Fibroblast of lung (primary cell): ENCODE data around the gene PPIH. TPM values are rescaled to one million over a fixed set of nuclear protein-coding genes. Genes with fewer than 3 reads are reported as not detected.

ENCODE experiments used
- DNase-seq, 2 donors: peaks; one replicate each; pipeline versions ENCODE4 v3.0.0 to v3.0.0-alpha.2; 2010; ENCODE audit warnings: low read depth in 2 of 2
- H2AFZ ChIP-seq: 2 replicates; pipeline ENCODE4 v1.5.1; 2012; ENCODE audit warnings: low read length, control low read depth, inconsistent platforms
- H3K27ac ChIP-seq: 2 replicates; pipeline ENCODE4 v1.5.1; 2011; ENCODE audit warnings: low read length, control low read depth; ENCODE audit not compliant: insufficient read depth
- H3K27me3 ChIP-seq: 2 replicates; pipeline ENCODE4 v1.5.1; 2011; ENCODE audit warnings: mild to moderate bottlenecking, low read length; ENCODE audit not compliant: control insufficient read depth, insufficient read depth
- H3K36me3 ChIP-seq: 2 replicates; pipeline ENCODE4 v1.5.1; 2011; ENCODE audit warnings: low read length; ENCODE audit not compliant: control insufficient read depth, insufficient read depth
- H3K4me1 ChIP-seq: 2 replicates; pipeline ENCODE4 v1.5.1; 2011; ENCODE audit warnings: low read length; ENCODE audit not compliant: control insufficient read depth, insufficient read depth; ENCODE audit errors: extremely low read depth
- H3K4me2 ChIP-seq: 2 replicates; pipeline ENCODE4 v1.5.1; 2011; ENCODE audit warnings: low read length, control low read depth; ENCODE audit not compliant: insufficient read depth; ENCODE audit errors: extremely low read depth
- H3K4me3 ChIP-seq, 4 experiments: fragments of 200-600 bp in 1 of 4; sonication (generic) in 1 of 4; replicated peaks in 1 of 4; 2 replicates each; pipeline ENCODE4 v1.5.1; 2011 to 2016; ENCODE audit warnings: low read length in 4 of 4, low read depth in 3 of 4, mild to moderate bottlenecking in 3 of 4, control low read depth in 2 of 4, inconsistent platforms in 1 of 4, mixed read lengths in 1 of 4; ENCODE audit not compliant: insufficient read depth in 1 of 4; ENCODE audit errors: control extremely low read depth in 1 of 4
- H3K79me2 ChIP-seq: 2 replicates; pipeline ENCODE4 v1.5.1; 2012; ENCODE audit warnings: mild to moderate bottlenecking, low read length, inconsistent platforms; ENCODE audit not compliant: control insufficient read depth, insufficient read depth
- H3K9ac ChIP-seq: 2 replicates; pipeline ENCODE4 v1.5.1; 2011; ENCODE audit warnings: mild to moderate bottlenecking, low read length, control low read depth; ENCODE audit not compliant: insufficient read depth
- H3K9me3 ChIP-seq: 2 replicates; pipeline ENCODE4 v1.5.1; 2012; ENCODE audit warnings: low read depth, low read length; ENCODE audit not compliant: control insufficient read depth, insufficient read depth
- H4K20me1 ChIP-seq: 2 replicates; pipeline ENCODE4 v1.5.1; 2011; ENCODE audit warnings: low read length; ENCODE audit not compliant: control insufficient read depth, insufficient read depth; ENCODE audit errors: extremely low read depth
- CTCF ChIP-seq, 2 donors: IDR thresholded peaks in 1 of 2; conservative IDR thresholded peaks in 1 of 2; 1 replicate in 1 of 2; 2 replicates in 1 of 2; pipeline ENCODE4 v1.5.1; 2011 to 2012; ENCODE audit warnings: low read length in 2 of 2, control low read depth in 1 of 2, inconsistent platforms in 1 of 2, low read depth in 1 of 2, mild to moderate bottlenecking in 1 of 2
- EZH2 ChIP-seq: IDR thresholded peaks from 2 replicates; pipeline ENCODE4 v1.5.1; 2012; ENCODE audit warnings: low read length, control low read depth, mild to moderate bottlenecking; ENCODE audit errors: missing control alignments
- polyA plus RNA-seq, 2 donors: library from polyadenylated mRNA; depleted of rRNA in 1 of 2; stranded (reverse) in 1 of 2; unstranded in 1 of 2; fragments of >200 nt; gene quantifications; 2 replicates each; pipeline ENCODE4 v1.2.1, GENCODE V29; 2011 to 2012; ENCODE audit warnings: missing spikeins in 1 of 2
- total RNA-seq: library from RNA; depleted of rRNA; stranded (reverse); fragments of >200 nt; gene quantifications from 2 replicates; pipeline ENCODE4 v1.2.1, GENCODE V29; 2014

The PPIH gene
- total and polyA plus RNA-seq, 2 donors (not counting 1 experiment from before 2014, with no cell fraction given) = 19.0 to 32.3 TPM

- no peaks in the 10 kb centered on the region for H3K9me3 ChIP-seq
- H4K20me1 ChIP-seq = no peaks in the 10 kb centered on the region
- H3K36me3 ChIP-seq = no peaks in the 10 kb centered on the region
- H3K27me3 ChIP-seq = no peaks in the 10 kb centered on the region
- peaks cover 8% of the 10 kb centered on the region for H3K79me2 ChIP-seq
- H3K27ac ChIP-seq = no peak overlapping the region
- H3K9ac ChIP-seq = no peak overlapping the region
- TF ChIP-seq EZH2 (no peak), CTCF (conservative IDR thresholded peaks at IDR 0.05 in 1 of 2, IDR thresholded peaks at IDR 0.05 in 1 of 2; ENCODE audit: low read depth in 1 of 2, low read length in 2 of 2) (no peak)
- no peak overlapping the region for H3K4me2 ChIP-seq
- H3K4me1 ChIP-seq = peaks cover 3% of the 10 kb centered on the region
- DNase-seq = no peak
- no peak overlapping the region for H2AFZ ChIP-seq
- no peak overlapping the region for H3K4me3 ChIP-seq
These were observed 2.8 kb downstream of the PPIH start for GRCh38 chr1:42660907-42661500.

- no peaks in the 10 kb centered on the region for H3K79me2 ChIP-seq
- no peaks in the 10 kb centered on the region for H3K27me3 ChIP-seq
- H3K4me3 ChIP-seq = no peak overlapping the region
- no peaks in the 10 kb centered on the region for H3K9me3 ChIP-seq
- TF ChIP-seq CTCF (conservative IDR thresholded peaks at IDR 0.05 in 1 of 2, IDR thresholded peaks at IDR 0.05 in 1 of 2; ENCODE audit: low read depth in 1 of 2, low read length in 2 of 2) = no peak
- TF ChIP-seq EZH2 = no peak
- H3K27ac ChIP-seq = no peak overlapping the region
- H3K4me1 ChIP-seq = no peaks in the 10 kb centered on the region
- no peak for DNase-seq
- no peak overlapping the region for H3K9ac ChIP-seq
- H4K20me1 ChIP-seq = no peaks in the 10 kb centered on the region
- no peak overlapping the region for H3K4me2 ChIP-seq
- H2AFZ ChIP-seq = no peak overlapping the region
- H3K36me3 ChIP-seq = peaks cover 4% of the 10 kb centered on the region
These were observed 11.7 kb downstream of the PPIH start for GRCh38 chr1:42669936-42670335.

GRCh38 chr1:42670425-42670824 lies 12.2 kb downstream of the PPIH start:
- Histone ChIP-seq H3K4me1 (no peaks in the 10 kb centered on the region), H3K27me3 (no peaks in the 10 kb centered on the region), H3K27ac (no peak overlapping the region)

More at GRCh38 chr1:42670425-42670824, 12.2 kb downstream of the PPIH start:
- no peak overlapping the region for H3K9ac ChIP-seq
- H4K20me1 ChIP-seq = no peaks in the 10 kb centered on the region
- DNase-seq = no peak
- H2AFZ ChIP-seq = no peak overlapping the region
- H3K9me3 ChIP-seq = no peaks in the 10 kb centered on the region
- TF ChIP-seq EZH2 = no peak
- no peak overlapping the region for H3K4me3 ChIP-seq
- H3K79me2 ChIP-seq = no peaks in the 10 kb centered on the region
- no peak overlapping the region for H3K4me2 ChIP-seq
- H3K36me3 ChIP-seq = peaks cover 4% of the 10 kb centered on the region
